RWPE2 (cell line): Measurements from ENCODE around the gene PTGIS.
A peak's percentile ranks its signal among the peaks of the same experiment; 100 is the strongest.
"Not testable (repeated sequence)": the region's sequence is repeated elsewhere in the genome, so short reads cannot be mapped to it uniquely, and the experiment has no call there.

Experiments used
- ATAC-seq: fragments of 200-7000 bp; cut with Tn5 transposase; 3 replicates; pipeline ENCODE4 v1.9.1; 2021; ENCODE audit warnings: low read depth
- DNase-seq: peaks from one replicate; pipeline ENCODE4 v3.0.0-alpha.2; 2020; ENCODE audit warnings: low spot score
- H3K27ac ChIP-seq: fragments of 450-650 bp; 2 replicates; pipeline ENCODE4 v1.5.1; 2017; ENCODE audit warnings: mild to moderate bottlenecking; ENCODE audit not compliant: poor library complexity, severe bottlenecking
- H3K27me3 ChIP-seq: fragments of 250-450 bp; sonication (Bioruptor Pico); 2 replicates; pipeline ENCODE4 v1.5.1; 2021; ENCODE audit warnings: mild to moderate bottlenecking, moderate library complexity; ENCODE audit not compliant: insufficient read depth, poor library complexity, severe bottlenecking
- H3K36me3 ChIP-seq: fragments of 250-450 bp; sonication (Bioruptor Pico); 2 replicates; pipeline ENCODE4 v1.5.1; 2020; ENCODE audit warnings: low read depth, mild to moderate bottlenecking, moderate library complexity
- H3K4me1 ChIP-seq: fragments of 250-450 bp; sonication (Bioruptor Pico); 2 replicates; pipeline ENCODE4 v1.5.1; 2021; ENCODE audit warnings: mild to moderate bottlenecking, moderate library complexity; ENCODE audit not compliant: insufficient read depth, poor library complexity, severe bottlenecking
- H3K4me3 ChIP-seq: fragments of 250-450 bp; sonication (Bioruptor Pico); 2 replicates; pipeline ENCODE4 v1.5.1; 2021; ENCODE audit warnings: mild to moderate bottlenecking, moderate library complexity; ENCODE audit not compliant: severe bottlenecking
- H3K9me3 ChIP-seq: fragments of 250-450 bp; sonication (Bioruptor Pico); 2 replicates; pipeline ENCODE4 v1.5.1; 2021; ENCODE audit warnings: mild to moderate bottlenecking, moderate library complexity; ENCODE audit not compliant: severe bottlenecking
- CTCF ChIP-seq: fragments of 450-650 bp; IDR thresholded peaks from one replicate; pipeline ENCODE4 v1.5.1; 2017; ENCODE audit warnings: mild to moderate bottlenecking, moderate library complexity; ENCODE audit not compliant: poor library complexity, severe bottlenecking

PTGIS gene

GRCh38 chr20:49614338-49615050, 46.6 kb upstream of the PTGIS start:
- H3K4me1 ChIP-seq, result no peaks in the 10 kb centered on the region
- no peak for DNase-seq
- H3K27ac ChIP-seq, result no peak overlapping the region
- no peak for TF ChIP-seq CTCF
- no peak for ATAC-seq
- no peaks in the 10 kb centered on the region for H3K27me3 ChIP-seq
- no peaks in the 10 kb centered on the region for H3K36me3 ChIP-seq
- H3K9me3 ChIP-seq, result no peaks in the 10 kb centered on the region
- H3K4me3 ChIP-seq, result no peak overlapping the region

DNA sequence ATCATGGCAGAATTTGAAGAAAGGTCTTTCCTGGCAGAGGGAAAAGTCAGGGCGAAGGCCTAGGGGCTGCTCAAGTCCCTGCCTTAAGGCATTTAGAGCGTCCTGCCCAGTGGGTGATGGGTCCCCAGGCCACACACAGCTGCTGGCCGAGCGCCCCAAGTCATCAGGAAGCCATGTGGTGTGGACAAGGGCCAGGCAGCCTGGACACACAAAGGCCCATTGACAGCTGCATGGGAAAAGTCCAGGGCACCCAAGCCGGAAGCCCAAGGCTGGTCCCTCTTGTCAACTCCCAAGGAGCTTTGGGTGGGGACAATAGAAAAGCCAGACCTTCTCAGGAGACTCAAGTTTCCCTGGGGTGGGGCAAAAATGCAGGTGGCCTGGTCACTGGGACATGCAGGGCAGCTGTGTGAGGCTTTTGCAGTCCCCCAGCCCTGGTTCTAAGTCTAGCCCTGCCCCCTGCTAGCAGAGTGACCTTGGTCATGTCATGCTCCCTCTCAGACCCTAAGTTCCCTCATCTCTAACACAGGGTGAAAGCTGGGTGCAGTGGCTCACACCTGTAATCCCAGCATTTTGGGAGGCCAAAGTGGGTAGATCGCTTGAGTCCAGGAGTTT, 44.3 kb upstream of the PTGIS start:
- H3K27ac ChIP-seq, result no peak overlapping the region
- DNase-seq, result no peak
- H3K4me3 ChIP-seq, result no peak overlapping the region
- ATAC-seq, result no peak
- no peaks in the 10 kb centered on the region for H3K9me3 ChIP-seq
- H3K27me3 ChIP-seq, result no peaks in the 10 kb centered on the region
- H3K36me3 ChIP-seq, result no peaks in the 10 kb centered on the region
- H3K4me1 ChIP-seq, result no peaks in the 10 kb centered on the region
- no peak for TF ChIP-seq CTCF

DNA sequence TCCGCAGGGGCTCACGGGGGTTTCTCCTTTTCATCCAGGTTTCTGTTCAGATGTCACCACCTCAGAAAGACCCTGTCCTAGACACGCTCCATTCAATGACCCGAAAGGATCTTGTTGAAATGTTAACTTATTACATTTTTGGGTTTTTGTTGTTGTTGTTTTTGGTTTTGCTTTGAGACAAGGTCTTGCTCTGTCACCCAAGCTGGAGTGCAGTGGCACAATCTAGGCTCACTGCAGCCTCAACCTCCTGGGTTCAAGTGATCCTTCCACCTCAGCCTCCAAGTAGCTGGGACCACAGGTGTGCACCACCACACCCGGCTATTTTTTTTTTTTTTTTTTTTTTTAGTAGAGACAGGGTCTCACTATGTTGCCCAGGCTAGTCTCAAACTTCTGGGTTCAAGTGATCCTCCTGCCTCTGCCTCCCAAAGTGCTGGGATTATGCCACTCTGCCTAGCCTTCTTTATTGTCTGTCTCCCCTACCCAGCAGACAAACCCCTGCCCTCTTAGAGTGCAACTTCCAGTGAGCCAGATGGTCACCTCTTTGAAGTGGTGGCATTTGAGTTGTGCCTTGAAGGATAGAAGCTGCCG, 43.7 kb upstream of the PTGIS start:
- H3K4me3 ChIP-seq, H3K4me1 ChIP-seq, H3K27me3 ChIP-seq, ATAC-seq, H3K27ac ChIP-seq, H3K9me3 ChIP-seq, H3K36me3 ChIP-seq, DNase-seq: not testable (repeated sequence)

DNA sequence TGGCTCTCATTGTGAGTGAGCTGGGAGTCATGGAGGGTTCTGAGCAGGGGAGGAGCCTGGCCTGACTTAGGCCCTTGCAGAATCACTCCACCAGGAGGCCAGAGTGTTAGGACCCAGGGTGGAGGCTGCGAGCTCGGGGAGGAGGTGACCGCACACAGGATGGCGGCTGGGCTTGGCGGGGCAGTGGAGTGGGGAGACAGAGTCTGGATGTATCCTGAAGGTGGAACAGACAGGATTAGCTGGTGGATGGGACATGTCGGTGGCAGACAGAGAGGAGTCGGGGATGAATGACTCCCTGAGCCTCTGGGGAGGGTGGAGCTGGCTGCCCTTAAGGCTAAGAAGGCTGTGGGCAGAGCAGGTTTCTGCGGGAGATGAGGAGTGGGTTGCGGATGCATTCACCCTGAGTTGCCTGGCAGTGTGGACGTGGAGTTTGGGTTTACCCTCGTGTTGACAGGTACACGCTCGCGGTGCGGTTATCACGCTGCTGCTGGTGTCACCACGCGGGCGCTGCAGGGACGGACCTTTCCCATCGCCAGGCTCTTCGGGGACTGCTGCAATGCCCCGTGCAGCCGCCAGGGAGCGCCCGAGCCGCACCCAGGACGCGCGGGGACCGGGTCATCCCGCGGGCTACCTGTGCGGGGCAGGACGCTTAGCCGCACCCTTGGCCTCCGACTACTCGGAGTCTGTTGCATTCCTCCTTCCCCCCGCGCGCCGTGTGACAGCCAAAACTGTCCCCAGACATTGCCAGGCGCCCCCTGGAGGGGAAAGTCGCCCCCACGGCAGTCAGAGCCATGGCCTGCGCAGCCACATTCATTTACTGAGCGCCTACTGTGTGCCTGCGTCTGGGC, 43.0 kb upstream of the PTGIS start:
- peak; percentile 71 for ATAC-seq

More for the DNA sequence above, 43.0 kb upstream of the PTGIS start:
- no peaks in the 10 kb centered on the region for H3K36me3 ChIP-seq
- H3K9me3 ChIP-seq, result no peaks in the 10 kb centered on the region
- no peaks in the 10 kb centered on the region for H3K27me3 ChIP-seq
- no peaks in the 10 kb centered on the region for H3K4me1 ChIP-seq
- TF ChIP-seq CTCF, result peak; percentile 100
- H3K4me3 ChIP-seq, result no peak overlapping the region
- no peak overlapping the region for H3K27ac ChIP-seq
- DNase-seq, result peak; percentile 93
